A673 (cell line): ENCODE results near the gene DPEP2.

Experiments used
- CTCF ChIP-seq: fragments of 300-800, 200-600 bp; sonication (generic); conservative IDR thresholded peaks from 2 replicates; pipeline ENCODE4 v1.5.1; 2017; ENCODE audit warnings: low read depth, mild to moderate bottlenecking, antibody characterized with exemption, low read length, moderate library complexity, mixed read lengths
- EZH2 ChIP-seq: fragments of 200-600 bp; sonication (generic); IDR thresholded peaks from 2 replicates; pipeline ENCODE4 v1.6.1; 2017; ENCODE audit warnings: borderline replicate concordance, low read depth, mild to moderate bottlenecking, mixed read lengths, antibody characterized with exemption, low read length; ENCODE audit not compliant: poor library complexity, severe bottlenecking

- TF ChIP-seq CTCF, result no peak
- no peak for TF ChIP-seq EZH2
Measured at GRCh38 chr16:68003031-68003430, 3.7 kb upstream of the DPEP2 start.
